HepG2 (cell line): ENCODE measurements around the gene MLF1.

Source experiments
- CTCF ChIP-seq: sonication (generic); formaldehyde crosslinking; IDR thresholded peaks from 2 replicates; pipeline ENCODE4 v1.5.0; 2020; ENCODE audit warnings: mild to moderate bottlenecking, missing genetic modification reagents, moderate library complexity
- KLF13 ChIP-seq: sonication (generic); formaldehyde crosslinking; IDR thresholded peaks from 2 replicates; pipeline ENCODE4 v1.4.0; 2020; ENCODE audit warnings: mild to moderate bottlenecking, missing genetic modification reagents
- MTERF4 ChIP-seq: sonication (generic); formaldehyde crosslinking; IDR thresholded peaks from 2 replicates; pipeline ENCODE4 v1.8.0; 2023; ENCODE audit warnings: mild to moderate bottlenecking, missing genetic modification reagents
- NFIC ChIP-seq: IDR thresholded peaks from 2 replicates; pipeline ENCODE4 v1.6.1; 2012; ENCODE audit warnings: mild to moderate bottlenecking, low read length, inconsistent platforms
- POLR2A ChIP-seq, 2 experiments: IDR thresholded peaks; 2 replicates each; pipeline ENCODE4 v1.6.1; 2011; ENCODE audit warnings: low read depth in 2 of 2, low read length in 2 of 2, mild to moderate bottlenecking in 1 of 2, moderate library complexity in 1 of 2; ENCODE audit not compliant: insufficient read depth in 1 of 2
- PRPF4 ChIP-seq: fragments of 200-400 bp; formaldehyde crosslinking; IDR thresholded peaks from 2 replicates; pipeline ENCODE4 v1.6.1; 2016; ENCODE audit warnings: low read length, low read depth; ENCODE audit not compliant: poor library complexity, severe bottlenecking
- RARA ChIP-seq: IDR thresholded peaks from 2 replicates; pipeline ENCODE4 v1.6.1; 2016; ENCODE audit warnings: missing genetic modification reagents, missing compliant biosample characterization
- RXRA ChIP-seq: sonication (generic); formaldehyde crosslinking; IDR thresholded peaks from 2 replicates; pipeline ENCODE4 v1.5.1; 2020; ENCODE audit warnings: missing genetic modification reagents
- ZBTB10 ChIP-seq: sonication (generic); formaldehyde crosslinking; IDR thresholded peaks from 2 replicates; pipeline ENCODE4 v1.4.0; 2020; ENCODE audit warnings: missing genetic modification reagents, borderline replicate concordance
- ZNF121 ChIP-seq: sonication (generic); formaldehyde crosslinking; IDR thresholded peaks from 2 replicates; pipeline ENCODE4 v1.5.0; 2020; ENCODE audit warnings: mild to moderate bottlenecking, missing genetic modification reagents
- ZNF274 ChIP-seq: sonication (generic); formaldehyde crosslinking; IDR thresholded peaks from 2 replicates; pipeline ENCODE4 v1.5.1; 2020; ENCODE audit warnings: mild to moderate bottlenecking, missing genetic modification reagents
- ZNF33B ChIP-seq: sonication (generic); formaldehyde crosslinking; IDR thresholded peaks from 2 replicates; pipeline ENCODE4 v1.5.1; 2020; ENCODE audit warnings: mild to moderate bottlenecking, missing genetic modification reagents
- ZNF354B ChIP-seq: sonication (generic); formaldehyde crosslinking; IDR thresholded peaks from 2 replicates; pipeline ENCODE4 v1.8.0; 2022; ENCODE audit warnings: mild to moderate bottlenecking, missing genetic modification reagents
- ZNF672 ChIP-seq: sonication (generic); formaldehyde crosslinking; IDR thresholded peaks from 2 replicates; pipeline ENCODE4 v1.8.1; 2022; ENCODE audit warnings: missing genetic modification reagents

- TF ChIP-seq ZNF33B = no peak
- no peak for TF ChIP-seq MTERF4
- TF ChIP-seq RARA (CRISPR knock-in tag) = no peak
- TF ChIP-seq POLR2A (IDR thresholded peaks at IDR 0.05; ENCODE audit: insufficient read depth in 1 of 2, low read depth in 2 of 2, low read length in 2 of 2) = no peak
- TF ChIP-seq KLF13 (CRISPR knock-in tag) = no peak
- TF ChIP-seq PRPF4 = no peak
- no peak for TF ChIP-seq CTCF
- no peak for TF ChIP-seq NFIC
- no peak for TF ChIP-seq ZNF274 (CRISPR knock-in tag)
- TF ChIP-seq ZNF672 (CRISPR knock-in tag) = no peak
- no peak for TF ChIP-seq ZNF354B (CRISPR knock-in tag)
- TF ChIP-seq RXRA (CRISPR knock-in tag) = no peak
- no peak for TF ChIP-seq ZBTB10
- TF ChIP-seq ZNF121 (CRISPR knock-in tag) = no peak
Observed at GRCh38 chr3:158642474-158643210, 71.6 kb downstream of the MLF1 start.
